Inferior parietal cortex (tissue), 1 donor: ENCODE results near the gene AQP2.
"Not testable (repeated sequence)": the region's sequence is repeated elsewhere in the genome, so short reads cannot be mapped to it uniquely, and the experiment has no call there.

Experiments
- DNase-seq: peaks from one replicate; pipeline ENCODE4 v3.0.0-alpha.2; 2016; ENCODE audit errors: extremely low spot score

Gene AQP2

DNA sequence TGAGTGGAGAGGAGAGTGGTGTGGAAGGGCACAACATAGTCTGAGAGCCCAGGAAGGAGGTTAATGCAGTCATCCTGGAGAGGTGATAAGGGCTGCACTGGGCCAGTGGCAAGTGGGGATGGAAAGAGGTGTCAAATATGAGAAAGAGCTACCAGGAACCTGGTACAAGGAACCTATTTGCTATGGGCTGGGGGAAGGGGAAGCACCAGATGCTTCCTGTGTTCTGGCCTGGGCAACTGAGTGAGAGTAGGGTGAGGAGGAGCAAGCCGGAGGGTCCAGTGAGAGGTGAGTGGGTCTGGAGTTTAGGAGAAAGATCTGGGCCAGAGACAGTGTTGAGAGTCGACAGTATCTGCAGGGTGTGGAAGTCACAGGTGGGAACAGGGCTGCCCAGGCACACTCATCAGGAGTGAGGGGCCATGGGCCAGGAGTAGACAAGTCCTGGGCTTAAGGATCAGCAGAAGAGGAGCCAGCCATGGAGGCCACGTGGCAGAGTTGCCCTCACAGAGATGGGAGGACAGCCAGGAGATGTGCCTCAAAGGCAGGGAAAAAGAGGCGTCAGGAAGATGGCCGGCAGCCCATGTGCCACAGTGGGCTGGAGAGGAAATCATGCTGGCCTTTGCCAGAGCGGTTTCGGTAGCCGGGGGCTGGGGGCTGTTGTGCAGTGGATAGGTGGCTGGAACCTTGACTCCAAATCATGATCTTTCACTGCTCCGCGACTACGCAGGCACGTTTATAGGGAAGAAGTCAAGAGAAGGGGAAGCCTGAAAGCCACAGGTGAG is 19.3 kb downstream of the AQP2 start:
- no peak for DNase-seq

DNA sequence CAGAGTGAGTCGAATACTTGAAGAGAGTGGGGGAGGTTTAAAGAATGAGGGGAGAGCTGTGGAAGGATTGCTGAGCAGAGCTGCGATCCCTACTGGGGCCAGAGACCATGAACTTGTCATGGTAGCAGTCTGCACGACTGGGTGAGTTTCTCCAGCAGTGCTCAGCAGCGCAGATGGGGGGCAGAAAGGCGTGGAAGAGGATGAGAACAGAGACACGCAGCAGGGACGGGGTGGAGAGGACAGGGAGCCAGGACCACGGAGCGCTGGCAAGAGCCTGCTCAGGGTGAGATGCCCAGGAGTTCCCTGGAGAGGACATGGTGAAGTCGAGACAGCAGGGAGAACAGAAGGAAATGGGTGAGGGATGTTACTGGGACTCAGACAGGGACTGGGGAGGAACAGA is 20.1 kb downstream of the AQP2 start:
- DNase-seq: no peak

DNA sequence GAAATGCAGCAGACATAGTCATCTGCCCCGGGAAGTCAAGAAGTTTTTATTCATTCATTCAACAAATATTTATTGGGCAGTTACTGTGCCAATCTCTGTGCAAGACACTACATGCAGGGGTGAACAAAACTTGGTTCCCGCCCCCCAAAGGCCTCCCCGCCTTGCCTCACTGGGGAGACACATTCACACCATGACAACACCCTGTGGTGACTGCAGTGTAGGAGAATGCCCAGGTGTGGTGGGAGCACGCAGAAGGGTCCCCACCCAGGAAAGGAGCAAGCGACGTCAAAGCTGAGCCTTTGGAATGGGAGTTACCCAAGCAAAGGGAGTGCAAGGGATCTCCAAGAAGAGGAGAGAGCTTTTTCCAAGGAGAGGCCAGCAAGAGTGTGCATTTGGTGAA is 20.6 kb downstream of the AQP2 start:
- DNase-seq: no peak

DNA sequence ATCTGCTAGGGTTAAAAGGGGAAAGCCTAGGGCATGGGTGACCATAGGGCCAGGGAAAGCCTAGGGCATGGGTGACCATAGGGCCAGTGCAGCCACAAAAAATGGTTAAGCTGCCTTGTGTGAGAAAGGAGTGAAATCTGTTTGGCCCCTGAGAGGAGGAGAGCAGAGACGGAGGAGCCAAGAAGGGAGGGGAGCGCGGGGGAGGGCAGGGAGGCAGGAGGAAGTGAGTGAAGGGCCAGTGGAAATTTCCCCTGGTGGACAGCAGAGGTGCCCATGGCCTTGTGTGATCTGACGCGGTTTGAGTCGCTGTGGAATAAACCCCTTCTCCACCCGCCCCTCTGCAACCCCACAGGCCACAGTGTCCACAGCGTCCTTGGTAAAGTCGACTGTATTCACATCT is 21.6 kb downstream of the AQP2 start:
- DNase-seq: no peak

DNA sequence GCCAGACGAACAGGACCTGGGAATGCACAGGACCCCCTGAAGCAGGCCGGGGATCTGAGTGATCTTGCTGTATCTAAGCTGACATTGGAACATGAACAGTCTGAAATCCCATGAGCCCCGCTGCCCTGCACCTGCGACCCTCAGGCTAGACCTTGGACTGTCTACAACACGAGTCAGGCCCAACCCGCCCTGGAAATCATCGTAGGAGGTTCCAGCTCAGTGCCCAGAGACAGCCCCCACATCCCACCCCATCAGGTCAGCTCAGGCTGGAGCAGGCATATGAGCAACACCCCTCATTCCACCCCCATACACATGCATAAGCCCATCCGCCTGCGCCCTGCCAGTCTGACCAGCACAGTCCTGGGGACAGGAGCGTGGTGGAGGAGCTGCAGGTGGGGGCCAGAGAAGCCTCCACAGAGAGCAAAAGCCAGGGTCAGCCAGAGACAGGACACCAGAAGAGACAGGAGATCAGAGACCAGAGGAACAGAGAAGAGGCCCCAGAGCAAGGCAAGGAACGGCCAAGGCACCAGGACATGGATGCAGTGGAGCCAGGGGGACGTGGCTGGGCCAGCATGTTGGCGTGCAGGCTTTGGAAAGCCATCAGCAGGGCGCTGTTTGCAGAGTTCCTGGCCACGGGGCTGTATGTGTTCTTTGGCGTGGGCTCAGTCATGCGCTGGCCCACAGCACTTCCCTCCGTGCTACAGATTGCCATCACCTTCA is 22.3 kb downstream of the AQP2 start, which contains the start of gene AQP6:
Gene AQP6 (plus strand): TSS at position 307 of the 720 bp plus-strand sequence. CDS start 227 bp downstream, at position 534.
- no peak for DNase-seq

DNA sequence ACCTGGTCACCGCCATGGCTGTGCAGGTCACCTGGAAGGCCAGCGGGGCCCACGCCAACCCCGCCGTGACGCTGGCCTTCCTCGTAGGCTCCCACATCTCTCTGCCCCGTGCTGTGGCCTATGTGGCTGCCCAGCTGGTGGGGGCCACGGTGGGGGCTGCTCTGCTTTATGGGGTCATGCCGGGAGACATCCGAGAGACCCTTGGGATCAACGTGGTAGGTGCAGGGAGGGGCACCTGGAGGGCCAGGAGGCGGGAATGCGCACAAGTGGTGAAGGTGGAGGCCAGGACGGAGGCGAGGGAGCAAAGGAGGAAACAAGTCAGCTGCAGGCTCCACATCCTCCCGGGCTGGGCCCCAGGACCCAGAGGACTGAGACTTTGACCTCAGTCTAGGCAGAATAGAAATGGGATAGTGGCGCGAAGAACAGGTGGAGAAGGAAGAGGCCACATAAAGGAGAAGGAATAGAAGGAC is 22.9 kb downstream of the AQP2 start:
- no peak for DNase-seq

DNA sequence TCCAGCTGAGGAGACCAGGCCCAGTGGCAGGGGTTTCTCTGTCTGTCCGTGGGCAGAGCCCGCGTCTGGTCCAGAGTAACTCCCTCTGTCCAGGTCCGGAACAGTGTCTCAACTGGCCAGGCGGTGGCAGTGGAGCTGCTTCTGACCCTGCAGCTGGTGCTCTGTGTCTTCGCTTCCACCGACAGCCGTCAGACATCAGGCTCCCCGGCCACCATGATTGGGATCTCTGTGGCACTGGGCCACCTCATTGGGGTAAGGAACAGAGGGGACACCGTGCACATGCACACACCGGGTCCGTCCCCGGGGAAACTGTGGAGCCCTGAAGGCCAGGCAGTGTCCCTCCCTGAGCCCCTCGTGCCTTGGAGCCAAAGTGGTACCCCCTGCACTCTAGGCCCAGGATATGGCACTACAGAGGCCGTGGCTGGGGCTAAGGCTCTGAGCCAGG is 23.7 kb downstream of the AQP2 start:
- DNase-seq: peak; percentile 78

DNA sequence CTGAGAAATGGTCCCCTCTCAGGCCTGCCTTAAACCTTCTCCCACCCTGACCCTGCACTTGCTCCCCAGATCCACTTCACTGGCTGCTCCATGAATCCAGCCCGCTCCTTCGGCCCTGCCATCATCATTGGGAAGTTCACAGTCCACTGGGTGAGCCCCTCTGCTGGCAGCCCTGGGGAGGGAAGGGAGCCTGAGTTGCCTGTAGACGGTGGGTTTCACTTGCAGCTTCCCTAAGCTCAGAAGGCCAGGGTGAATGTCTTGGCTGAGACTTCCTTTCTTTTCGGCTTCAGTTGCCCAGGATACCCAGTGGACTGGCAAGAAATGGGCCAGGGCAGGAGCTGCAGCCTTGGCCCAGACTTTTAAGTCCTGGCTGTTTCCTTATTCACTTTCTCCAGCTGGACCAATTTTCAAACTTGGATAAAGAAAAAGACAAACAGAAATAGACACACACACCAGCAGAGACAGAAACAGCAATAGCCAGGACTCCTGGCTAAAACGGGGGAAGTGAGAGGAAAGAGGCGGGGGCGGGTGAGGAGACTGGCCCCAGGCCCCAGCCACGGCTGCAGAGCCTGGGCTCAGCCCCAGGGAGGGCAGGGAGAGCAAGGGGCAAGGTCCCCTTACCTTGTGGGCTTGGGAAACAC is 24.3 kb downstream of the AQP2 start:
- peak; percentile 36 for DNase-seq

DNA sequence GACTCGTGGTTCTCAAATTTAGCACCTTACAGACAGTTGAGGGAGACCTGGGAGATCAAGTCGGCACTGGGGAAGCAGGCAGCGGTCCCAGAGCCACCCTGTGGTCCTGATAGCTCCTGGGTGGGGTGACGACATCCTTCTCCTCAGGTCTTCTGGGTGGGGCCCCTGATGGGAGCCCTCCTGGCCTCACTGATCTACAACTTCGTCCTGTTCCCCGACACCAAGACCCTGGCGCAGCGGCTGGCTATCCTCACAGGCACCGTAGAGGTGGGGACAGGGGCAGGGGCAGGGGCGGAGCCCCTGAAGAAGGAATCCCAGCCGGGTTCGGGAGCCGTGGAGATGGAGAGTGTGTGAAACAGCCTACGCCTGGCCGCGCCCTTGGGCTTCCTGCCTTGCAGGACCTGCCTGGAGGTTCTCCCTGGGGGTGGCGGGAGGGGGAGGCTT is 24.8 kb downstream of the AQP2 start:
- DNase-seq: no peak

DNA sequence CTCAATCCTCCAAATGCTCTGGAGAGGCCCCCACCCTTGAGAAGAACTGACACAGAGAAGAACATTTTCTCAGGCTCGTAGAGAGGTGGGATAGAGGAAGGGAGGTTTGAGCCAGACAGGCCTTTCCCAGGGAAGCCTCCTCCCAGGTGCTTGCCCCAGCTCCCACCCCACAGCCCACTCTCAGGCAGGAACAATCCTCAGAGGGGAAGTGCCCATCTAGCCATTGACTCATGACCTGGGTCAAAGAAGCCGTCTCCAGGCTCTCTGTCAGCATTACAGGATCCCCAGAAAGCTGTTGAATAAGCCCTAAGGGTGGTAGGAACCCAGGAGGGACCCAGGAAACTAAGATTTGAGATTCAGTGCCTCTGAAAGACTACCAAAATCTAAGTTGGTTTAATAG is 26.0 kb downstream of the AQP2 start:
- DNase-seq: no peak

DNA sequence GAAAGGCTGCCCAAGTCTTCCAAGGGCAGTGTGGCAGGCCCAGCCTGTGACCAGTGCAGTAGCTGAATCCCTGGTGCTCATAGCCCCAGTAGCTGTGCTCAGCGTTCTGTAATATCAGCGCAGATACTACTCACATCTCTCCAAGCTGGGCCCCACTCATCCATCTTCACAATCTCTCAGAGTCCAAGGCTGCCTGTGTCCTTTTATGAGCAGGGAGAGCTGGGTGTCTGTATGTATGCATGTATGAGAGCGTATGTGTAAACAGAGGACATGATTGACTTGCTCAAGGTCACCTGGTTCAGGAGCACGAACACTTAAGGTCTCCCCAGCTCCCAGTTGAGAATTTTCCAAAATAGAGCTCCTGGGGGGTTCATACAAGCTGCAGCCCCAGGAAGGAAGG is 27.6 kb downstream of the AQP2 start:
- no peak for DNase-seq

DNA sequence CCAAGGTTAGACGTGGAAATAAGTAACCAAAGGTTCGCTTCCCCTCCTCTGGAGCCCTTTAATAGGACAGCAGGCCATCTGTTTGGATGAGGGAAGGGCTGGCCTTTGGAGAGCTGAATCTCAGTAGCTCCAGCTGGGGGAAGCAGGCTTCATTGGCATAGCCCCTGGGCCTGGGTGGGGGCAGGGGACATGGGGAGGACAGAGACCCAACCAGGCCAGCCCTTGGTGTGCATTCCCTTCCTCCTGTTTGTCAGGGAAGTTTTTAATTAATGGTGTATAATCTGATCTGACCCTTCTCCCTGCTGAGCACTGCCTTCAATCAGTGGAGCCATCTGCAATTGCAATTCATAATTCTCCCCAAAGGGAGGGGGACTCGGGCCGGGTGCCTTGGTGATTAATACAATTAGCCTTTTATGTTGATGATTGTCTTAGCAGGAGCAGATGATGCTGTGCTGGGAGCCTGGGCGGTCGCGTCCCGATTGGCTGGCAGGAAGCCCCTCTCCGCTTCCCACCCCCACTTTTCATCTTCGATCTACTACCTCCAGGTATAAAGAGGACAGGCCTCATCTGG is 28.6 kb downstream of the AQP2 start:
- peak; percentile 70 for DNase-seq

DNA sequence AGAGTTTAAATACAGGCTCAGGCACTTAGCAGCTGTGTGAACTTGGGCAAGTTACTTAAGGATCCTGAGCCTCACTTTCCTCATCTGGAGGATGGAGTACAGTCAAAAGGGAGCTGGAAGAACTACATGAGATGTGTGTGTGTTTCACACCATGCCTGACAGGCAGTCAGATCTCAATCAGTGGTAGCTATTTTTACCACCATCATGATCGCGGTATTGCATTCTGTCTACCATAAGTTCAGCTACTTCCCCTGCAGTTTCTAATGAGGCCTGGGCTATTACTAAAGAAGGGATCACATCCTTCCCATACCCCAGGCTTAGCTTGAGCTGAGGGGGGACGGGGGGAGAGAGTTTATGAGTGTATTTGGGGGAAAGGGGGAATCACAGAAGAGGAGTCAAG is 29.3 kb downstream of the AQP2 start:
- DNase-seq: no peak

DNA sequence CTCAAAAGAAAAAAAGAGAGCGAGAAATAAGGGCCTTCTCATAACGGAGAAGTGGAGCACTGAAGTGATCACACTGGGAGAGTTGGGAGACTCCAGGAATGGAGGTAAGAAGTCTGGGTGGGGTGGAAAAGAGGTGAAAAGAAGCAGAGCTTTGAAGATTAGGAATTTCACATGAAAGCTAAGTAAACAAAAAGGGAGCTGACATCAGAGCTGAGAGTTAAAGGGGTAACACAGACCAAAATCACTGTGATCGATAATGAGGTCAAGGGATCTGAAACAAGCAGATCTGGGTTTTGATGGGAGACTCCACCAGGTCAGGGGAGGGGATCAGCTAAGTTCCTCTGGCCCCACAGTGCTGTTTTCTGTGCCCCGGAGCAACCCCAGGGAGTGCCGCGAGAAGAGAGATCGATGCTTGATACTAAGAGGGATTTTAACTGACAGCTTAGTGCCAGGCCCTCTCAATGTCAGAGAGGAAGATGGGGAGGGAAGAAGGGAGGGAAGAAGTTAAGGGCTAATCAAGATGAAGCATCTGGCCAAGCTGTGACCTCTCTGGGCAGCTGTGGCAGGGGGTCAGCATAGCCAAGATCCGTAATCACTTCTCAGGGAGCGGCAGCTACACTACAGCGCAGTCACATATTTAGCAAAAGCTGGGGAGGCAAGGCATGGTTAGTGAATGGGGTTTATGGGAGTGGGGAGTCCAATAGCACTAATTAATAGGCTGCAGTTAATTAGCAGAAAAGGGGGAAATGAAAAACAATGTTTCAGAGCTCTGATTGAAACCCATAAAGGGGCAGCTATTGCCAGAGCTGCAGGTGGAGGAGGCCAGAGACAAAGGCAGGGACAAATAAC is 30.2 kb downstream of the AQP2 start:
- no peak for DNase-seq

DNA sequence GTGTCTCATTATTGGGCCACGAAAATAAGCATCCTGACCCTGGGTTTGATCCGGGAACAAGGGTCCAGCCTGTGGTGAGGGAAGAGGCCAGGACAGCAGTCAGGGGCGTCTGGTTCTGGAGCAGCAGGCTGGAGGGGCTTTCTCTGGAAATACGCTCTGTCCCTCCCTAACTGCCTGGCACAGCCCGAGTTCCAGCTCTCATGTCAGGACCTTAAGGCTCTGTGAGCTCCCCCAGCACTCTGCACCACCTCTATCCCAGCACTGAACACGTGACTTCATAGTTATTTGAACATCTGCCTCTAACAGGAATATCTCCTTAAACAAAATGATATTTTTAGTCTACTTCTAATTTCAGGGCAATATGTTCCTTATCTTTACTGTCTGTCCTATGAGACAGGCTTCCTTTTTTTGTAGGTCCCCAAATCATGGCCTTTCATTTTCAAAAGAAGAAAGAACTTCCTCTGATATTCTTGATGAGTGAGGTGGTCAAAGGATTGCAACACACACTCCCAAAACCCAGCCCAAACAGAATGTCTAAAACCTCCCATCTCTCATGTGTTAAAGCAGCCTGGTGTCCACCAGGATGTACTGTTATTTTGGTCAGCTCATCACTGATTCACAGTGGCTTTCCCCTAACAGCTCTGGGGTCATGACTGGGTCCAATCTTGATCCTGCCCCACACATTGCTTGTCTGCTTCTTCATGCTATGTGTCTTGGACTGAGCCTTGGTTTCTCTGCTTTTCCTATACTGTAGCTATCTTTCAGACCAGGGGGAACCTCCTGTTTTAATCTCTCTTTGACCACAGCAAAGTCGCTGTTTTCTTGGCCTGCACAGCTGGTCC is 31.9 kb downstream of the AQP2 start:
- no peak for DNase-seq

DNA sequence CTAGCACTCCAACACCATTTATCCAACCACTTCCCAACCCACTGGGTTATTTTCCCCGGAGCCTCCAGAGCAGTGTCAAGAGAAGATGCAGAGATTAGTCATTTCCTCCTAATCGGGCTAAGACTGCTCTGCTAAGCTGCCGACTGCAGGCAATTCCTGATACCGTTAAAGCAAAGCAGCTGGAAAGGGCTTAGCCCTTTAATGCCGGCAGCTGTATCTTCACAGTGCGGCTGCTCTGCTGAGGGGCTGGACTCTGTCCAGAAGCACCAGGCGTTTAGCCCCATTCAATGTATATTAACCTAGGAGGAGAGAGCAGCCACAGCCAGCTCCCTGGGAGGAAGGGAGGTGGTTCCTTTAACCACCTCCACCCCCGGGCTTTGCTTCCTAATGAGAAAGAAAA is 33.4 kb downstream of the AQP2 start:
- peak; percentile 58 for DNase-seq

DNA sequence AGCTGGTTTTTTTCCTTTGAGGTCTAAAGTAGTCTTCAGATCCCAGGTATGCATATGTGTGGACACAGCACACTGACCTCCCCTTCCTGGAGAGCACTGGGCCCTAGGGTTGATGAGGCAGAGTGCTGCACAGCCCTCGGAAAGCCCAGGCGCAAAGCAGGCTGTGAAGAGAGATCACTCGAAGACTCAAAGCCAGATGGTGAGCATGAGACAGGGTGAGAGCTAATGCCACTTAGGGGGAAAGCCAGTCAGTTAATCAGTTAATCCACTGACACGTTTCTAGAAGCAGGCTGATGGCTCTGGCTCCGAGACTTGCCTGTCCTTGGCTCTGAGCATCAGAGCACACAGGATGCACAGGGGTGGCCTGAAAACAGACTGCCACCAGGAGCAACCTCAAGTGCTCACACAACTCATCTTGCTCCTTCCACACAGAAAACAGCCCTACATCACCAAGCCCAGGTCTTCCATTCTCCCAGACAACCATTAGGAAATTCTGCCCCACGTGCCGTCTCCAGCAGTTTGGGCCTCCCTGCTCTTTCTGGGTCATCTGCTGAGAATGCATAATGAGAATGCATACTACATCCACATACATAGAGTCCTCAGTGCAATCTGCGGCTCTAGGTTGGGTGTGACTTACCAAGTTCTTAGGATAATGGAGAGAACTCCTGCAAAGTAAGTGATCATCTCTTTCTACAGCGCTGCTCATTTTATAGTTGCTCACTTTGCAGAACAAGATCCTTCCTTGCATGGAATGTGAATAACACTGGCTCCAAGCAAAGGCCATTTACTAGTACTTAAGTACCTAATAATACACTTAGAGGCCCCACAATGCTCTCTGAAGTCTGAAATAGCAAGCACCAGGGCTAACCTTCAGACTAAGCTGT is 34.2 kb downstream of the AQP2 start:
- no peak for DNase-seq

DNA sequence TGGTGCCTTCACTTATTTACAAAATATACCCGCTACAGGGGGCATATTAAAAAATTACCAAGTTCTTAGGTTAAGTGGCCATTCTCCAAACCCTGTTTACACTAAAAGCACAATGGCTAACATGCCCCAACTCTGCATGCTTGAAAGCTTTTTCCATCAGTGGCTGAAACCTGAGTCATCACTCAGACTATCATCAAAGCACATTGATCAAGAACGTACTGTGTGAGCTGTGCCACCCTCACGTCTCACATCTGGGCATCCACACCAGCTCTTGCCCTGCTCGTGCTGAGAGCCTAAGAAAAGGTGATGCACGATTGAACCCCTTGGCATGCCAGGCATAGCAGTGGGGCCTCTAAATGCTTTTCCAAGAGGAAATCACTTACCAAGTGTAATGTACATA is 35.4 kb downstream of the AQP2 start:
- DNase-seq: no peak

DNA sequence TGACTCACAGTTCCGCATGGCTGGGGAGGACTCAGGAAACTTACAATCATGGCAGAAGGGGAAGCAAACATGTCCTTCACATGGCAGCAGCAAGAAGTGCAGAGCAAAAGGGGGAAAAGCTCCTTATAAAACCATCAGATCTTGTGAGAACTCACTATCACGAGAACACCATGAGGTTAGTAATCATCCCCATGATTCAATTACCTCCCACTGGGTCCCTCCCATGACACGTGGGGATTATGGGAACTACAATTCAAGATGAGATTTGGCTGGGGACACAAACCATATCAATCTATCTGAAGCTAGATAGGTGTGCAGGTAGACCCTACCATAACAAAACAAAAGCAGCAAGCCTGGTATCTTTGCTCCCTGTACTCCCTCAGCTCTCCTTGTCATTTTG is 35.9 kb downstream of the AQP2 start:
- not testable (repeated sequence) for DNase-seq
